Omental fat pad (tissue), 4 donors: ENCODE data around the gene DCC. TPM values are rescaled to one million over a fixed set of nuclear protein-coding genes. Genes with fewer than 3 reads are reported as not detected.

Experiments
- ATAC-seq: fragments of 150-250 bp; one replicate; pipeline ENCODE4 v1.9.1; 2016; ENCODE audit warnings: mild to moderate bottlenecking, moderate library complexity; ENCODE audit not compliant: low FRiP score
- DNase-seq: peaks from one replicate; pipeline ENCODE4 v3.0.0-alpha.2; 2019; ENCODE audit warnings: low spot score
- CTCF ChIP-seq, 3 donors: fragments of 450-650 bp; IDR thresholded peaks; one replicate each; pipeline ENCODE4 v1.5.1; 2016 to 2017; ENCODE audit warnings: antibody characterized with exemption in 3 of 3, mild to moderate bottlenecking in 3 of 3, moderate library complexity in 2 of 3
- total RNA-seq, 4 donors: library from RNA; depleted of rRNA; stranded (reverse); fragments of >200 nt; gene quantifications; one replicate each; pipeline ENCODE4 v1.1.0, GENCODE V29; 2016

The DCC gene
- total RNA-seq, 4 donors from 2014 or later, result 0.12 to 0.63 TPM; not detected in 2

- TF ChIP-seq CTCF (IDR thresholded peaks at IDR 0.05), result no peak
- no peak for DNase-seq
- ATAC-seq, result peak; percentile 44
These were observed 424.3 kb downstream of the DCC start for GRCh38 chr18:52764316-52764715.

GRCh38 chr18:52766002-52766545, 426.1 kb downstream of the DCC start:
- TF ChIP-seq CTCF (IDR thresholded peaks at IDR 0.05), result no peak
- DNase-seq, result no peak
- no peak for ATAC-seq

GRCh38 chr18:52781113-52781512, 441.1 kb downstream of the DCC start:
- no peak for TF ChIP-seq CTCF (IDR thresholded peaks at IDR 0.05)
- DNase-seq (no peak), ATAC-seq (no peak)

- DNase-seq, result no peak
These were observed 451.3 kb downstream of the DCC start for GRCh38 chr18:52791321-52791720.

GRCh38 chr18:52812834-52813233, 472.8 kb downstream of the DCC start:
- no peak for ATAC-seq
- DNase-seq, result no peak
- no peak for TF ChIP-seq CTCF (IDR thresholded peaks at IDR 0.05)

More at GRCh38 chr18:52791321-52791720, 451.3 kb downstream of the DCC start:
- TF ChIP-seq CTCF (IDR thresholded peaks at IDR 0.05), result no peak
- no peak for ATAC-seq

- TF ChIP-seq CTCF (IDR thresholded peaks at IDR 0.05), result no peak
- ATAC-seq, result no peak
- DNase-seq, result no peak
These were observed 473.8 kb downstream of the DCC start for GRCh38 chr18:52813635-52814416.

GRCh38 chr18:52815651-52816050, 475.7 kb downstream of the DCC start:
- ATAC-seq, result no peak
- no peak for TF ChIP-seq CTCF (IDR thresholded peaks at IDR 0.05)
- no peak for DNase-seq
